Measurements from ENCODE around the gene ID3. TPM values are rescaled to one million over a fixed set of nuclear protein-coding genes. Genes with fewer than 3 reads are reported as not detected.

The ID3 gene
- total and polyA plus RNA-seq, 9 of the 15 experiments (the other 6 are each of a cell fraction or from before 2014, with no cell fraction given), result 6.8 to 59.8 (median 23.5) TPM

DNA sequence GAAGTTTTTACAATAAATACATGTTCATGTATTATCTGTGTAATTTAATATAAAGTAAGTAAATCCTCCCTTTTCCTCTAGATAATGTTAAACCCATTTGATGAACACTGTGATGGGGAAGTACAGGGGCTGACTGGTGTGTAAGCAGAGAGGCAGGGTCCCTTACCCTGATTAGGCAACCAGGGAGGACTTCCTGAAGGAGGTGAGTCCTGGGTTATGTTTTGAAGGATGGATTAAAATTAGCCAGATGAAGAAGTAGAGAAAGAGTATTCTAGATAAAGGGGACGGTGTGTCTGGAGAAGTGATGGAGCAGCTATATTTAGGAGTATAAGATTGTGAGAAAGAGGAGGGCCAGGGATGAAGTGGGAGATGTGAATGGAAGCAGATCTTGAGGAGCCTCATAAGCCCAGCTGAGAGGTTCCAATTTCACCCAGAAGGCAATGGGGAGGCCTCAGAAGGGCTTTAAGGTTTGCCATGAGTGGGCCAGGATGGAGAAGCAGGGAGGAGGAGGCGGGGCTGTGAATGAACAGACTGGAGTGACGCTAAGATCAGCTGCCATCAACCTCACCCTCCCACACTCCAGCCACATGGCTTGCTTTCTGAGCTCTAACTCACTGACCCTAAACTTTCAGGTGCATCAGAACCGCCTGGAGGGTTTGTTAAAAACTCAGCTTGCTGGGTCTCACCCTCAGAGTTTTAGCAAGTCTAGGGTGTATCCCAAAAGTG, 30.9 kb upstream of the ID3 start (continued):
- TF ChIP-seq, protein P1, sequence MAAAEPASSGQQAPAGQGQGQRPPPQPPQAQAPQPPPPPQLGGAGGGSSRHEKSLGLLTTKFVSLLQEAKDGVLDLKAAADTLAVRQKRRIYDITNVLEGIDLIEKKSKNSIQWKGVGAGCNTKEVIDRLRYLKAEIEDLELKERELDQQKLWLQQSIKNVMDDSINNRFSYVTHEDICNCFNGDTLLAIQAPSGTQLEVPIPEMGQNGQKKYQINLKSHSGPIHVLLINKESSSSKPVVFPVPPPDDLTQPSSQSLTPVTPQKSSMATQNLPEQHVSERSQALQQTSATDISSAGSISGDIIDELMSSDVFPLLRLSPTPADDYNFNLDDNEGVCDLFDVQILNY (CRISPR knock-in tag; IDR thresholded peaks at IDR 0.05), result no peak
- TF ChIP-seq SMARCA5 (IDR thresholded peaks at IDR 0.05) (peak; percentile 96), TCF7L2 (IDR thresholded peaks at IDR 0.05; ENCODE audit: low read depth, low read length) (no peak), ZNF766 (CRISPR knock-in tag; conservative IDR thresholded peaks at IDR 0.05) (no peak), HEY1 (CRISPR knock-in tag; IDR thresholded peaks at IDR 0.05; ENCODE audit: borderline replicate concordance) (no peak), CHD1 (IDR thresholded peaks at IDR 0.05; ENCODE audit: low read length) (no peak), TARDBP (IDR thresholded peaks at IDR 0.05) (no peak), ZNF431 (CRISPR knock-in tag; IDR thresholded peaks at IDR 0.05) (no peak), ZFP36 (IDR thresholded peaks at IDR 0.05; ENCODE audit: low read depth, low read length, partially characterized antibody) (peak; percentile 98), FOXK1 (CRISPR knock-in tag; IDR thresholded peaks at IDR 0.05; ENCODE audit: borderline replicate concordance) (no peak), PHF21A (IDR thresholded peaks at IDR 0.05; ENCODE audit: borderline replicate concordance, low read depth) (no peak), CXXC5 (CRISPR knock-in tag; IDR thresholded peaks at IDR 0.05) (no peak)
- TF ChIP-seq, protein P2, sequence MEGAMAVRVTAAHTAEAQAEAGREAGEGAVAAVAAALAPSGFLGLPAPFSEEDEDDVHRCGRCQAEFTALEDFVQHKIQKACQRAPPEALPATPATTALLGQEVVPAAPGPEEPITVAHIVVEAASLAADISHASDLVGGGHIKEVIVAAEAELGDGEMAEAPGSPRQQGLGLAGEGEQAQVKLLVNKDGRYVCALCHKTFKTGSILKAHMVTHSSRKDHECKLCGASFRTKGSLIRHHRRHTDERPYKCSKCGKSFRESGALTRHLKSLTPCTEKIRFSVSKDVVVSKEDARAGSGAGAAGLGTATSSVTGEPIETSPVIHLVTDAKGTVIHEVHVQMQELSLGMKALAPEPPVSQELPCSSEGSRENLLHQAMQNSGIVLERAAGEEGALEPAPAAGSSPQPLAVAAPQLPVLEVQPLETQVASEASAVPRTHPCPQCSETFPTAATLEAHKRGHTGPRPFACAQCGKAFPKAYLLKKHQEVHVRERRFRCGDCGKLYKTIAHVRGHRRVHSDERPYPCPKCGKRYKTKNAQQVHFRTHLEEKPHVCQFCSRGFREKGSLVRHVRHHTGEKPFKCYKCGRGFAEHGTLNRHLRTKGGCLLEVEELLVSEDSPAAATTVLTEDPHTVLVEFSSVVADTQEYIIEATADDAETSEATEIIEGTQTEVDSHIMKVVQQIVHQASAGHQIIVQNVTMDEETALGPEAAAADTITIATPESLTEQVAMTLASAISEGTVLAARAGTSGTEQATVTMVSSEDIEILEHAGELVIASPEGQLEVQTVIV (CRISPR knock-in tag; IDR thresholded peaks at IDR 0.05; ENCODE audit: borderline replicate concordance), result no peak
- TF ChIP-seq, protein P3, sequence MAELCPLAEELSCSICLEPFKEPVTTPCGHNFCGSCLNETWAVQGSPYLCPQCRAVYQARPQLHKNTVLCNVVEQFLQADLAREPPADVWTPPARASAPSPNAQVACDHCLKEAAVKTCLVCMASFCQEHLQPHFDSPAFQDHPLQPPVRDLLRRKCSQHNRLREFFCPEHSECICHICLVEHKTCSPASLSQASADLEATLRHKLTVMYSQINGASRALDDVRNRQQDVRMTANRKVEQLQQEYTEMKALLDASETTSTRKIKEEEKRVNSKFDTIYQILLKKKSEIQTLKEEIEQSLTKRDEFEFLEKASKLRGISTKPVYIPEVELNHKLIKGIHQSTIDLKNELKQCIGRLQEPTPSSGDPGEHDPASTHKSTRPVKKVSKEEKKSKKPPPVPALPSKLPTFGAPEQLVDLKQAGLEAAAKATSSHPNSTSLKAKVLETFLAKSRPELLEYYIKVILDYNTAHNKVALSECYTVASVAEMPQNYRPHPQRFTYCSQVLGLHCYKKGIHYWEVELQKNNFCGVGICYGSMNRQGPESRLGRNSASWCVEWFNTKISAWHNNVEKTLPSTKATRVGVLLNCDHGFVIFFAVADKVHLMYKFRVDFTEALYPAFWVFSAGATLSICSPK (IDR thresholded peaks at IDR 0.05; ENCODE audit: borderline replicate concordance), result no peak
- TF ChIP-seq, protein P4, sequence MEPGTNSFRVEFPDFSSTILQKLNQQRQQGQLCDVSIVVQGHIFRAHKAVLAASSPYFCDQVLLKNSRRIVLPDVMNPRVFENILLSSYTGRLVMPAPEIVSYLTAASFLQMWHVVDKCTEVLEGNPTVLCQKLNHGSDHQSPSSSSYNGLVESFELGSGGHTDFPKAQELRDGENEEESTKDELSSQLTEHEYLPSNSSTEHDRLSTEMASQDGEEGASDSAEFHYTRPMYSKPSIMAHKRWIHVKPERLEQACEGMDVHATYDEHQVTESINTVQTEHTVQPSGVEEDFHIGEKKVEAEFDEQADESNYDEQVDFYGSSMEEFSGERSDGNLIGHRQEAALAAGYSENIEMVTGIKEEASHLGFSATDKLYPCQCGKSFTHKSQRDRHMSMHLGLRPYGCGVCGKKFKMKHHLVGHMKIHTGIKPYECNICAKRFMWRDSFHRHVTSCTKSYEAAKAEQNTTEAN (CRISPR knock-in tag; IDR thresholded peaks at IDR 0.05), result no peak
- TF ChIP-seq, protein P5, sequence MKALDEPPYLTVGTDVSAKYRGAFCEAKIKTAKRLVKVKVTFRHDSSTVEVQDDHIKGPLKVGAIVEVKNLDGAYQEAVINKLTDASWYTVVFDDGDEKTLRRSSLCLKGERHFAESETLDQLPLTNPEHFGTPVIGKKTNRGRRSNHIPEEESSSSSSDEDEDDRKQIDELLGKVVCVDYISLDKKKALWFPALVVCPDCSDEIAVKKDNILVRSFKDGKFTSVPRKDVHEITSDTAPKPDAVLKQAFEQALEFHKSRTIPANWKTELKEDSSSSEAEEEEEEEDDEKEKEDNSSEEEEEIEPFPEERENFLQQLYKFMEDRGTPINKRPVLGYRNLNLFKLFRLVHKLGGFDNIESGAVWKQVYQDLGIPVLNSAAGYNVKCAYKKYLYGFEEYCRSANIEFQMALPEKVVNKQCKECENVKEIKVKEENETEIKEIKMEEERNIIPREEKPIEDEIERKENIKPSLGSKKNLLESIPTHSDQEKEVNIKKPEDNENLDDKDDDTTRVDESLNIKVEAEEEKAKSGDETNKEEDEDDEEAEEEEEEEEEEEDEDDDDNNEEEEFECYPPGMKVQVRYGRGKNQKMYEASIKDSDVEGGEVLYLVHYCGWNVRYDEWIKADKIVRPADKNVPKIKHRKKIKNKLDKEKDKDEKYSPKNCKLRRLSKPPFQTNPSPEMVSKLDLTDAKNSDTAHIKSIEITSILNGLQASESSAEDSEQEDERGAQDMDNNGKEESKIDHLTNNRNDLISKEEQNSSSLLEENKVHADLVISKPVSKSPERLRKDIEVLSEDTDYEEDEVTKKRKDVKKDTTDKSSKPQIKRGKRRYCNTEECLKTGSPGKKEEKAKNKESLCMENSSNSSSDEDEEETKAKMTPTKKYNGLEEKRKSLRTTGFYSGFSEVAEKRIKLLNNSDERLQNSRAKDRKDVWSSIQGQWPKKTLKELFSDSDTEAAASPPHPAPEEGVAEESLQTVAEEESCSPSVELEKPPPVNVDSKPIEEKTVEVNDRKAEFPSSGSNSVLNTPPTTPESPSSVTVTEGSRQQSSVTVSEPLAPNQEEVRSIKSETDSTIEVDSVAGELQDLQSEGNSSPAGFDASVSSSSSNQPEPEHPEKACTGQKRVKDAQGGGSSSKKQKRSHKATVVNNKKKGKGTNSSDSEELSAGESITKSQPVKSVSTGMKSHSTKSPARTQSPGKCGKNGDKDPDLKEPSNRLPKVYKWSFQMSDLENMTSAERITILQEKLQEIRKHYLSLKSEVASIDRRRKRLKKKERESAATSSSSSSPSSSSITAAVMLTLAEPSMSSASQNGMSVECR (CRISPR knock-in tag; IDR thresholded peaks at IDR 0.05), result 0 out of 2 replicates have a peak, but pooled peaks have one; percentile 34
